GM15510 (cell line): ENCODE measurements around the gene TUBAL3.

Experiments
- POLR2A ChIP-seq: IDR thresholded peaks from 3 replicates; pipeline ENCODE4 v1.6.1; 2011; ENCODE audit warnings: borderline replicate concordance; ENCODE audit not compliant: insufficient read length; ENCODE audit errors: extremely low read depth

Gene TUBAL3

GRCh38 chr10:5400468-5401240 is 4.0 kb downstream of the TUBAL3 start:
- no peak for TF ChIP-seq POLR2A

GRCh38 chr10:5399332-5399731 is 5.3 kb downstream of the TUBAL3 start:
- TF ChIP-seq POLR2A, result no peak

- no peak for TF ChIP-seq POLR2A
Observed at GRCh38 chr10:5396556-5397300, 7.9 kb downstream of the TUBAL3 start.

GRCh38 chr10:5395168-5395567 is 9.5 kb downstream of the TUBAL3 start:
- no peak for TF ChIP-seq POLR2A

GRCh38 chr10:5393529-5393928 is 11.1 kb downstream of the TUBAL3 start:
- TF ChIP-seq POLR2A, result no peak

GRCh38 chr10:5391790-5392189 is 12.8 kb downstream of the TUBAL3 start:
- no peak for TF ChIP-seq POLR2A

GRCh38 chr10:5390607-5391205 is 13.9 kb downstream of the TUBAL3 start:
- TF ChIP-seq POLR2A, result no peak

GRCh38 chr10:5387169-5387568 is 17.5 kb downstream of the TUBAL3 start:
- TF ChIP-seq POLR2A, result no peak

- TF ChIP-seq POLR2A, result no peak
Observed at GRCh38 chr10:5385224-5385623, 19.4 kb downstream of the TUBAL3 start.

GRCh38 chr10:5381187-5381586 is 23.4 kb downstream of the TUBAL3 start:
- TF ChIP-seq POLR2A, result no peak

- no peak for TF ChIP-seq POLR2A
Observed at GRCh38 chr10:5376450-5376849, 28.2 kb downstream of the TUBAL3 start.

GRCh38 chr10:5373891-5374611 is 30.6 kb downstream of the TUBAL3 start:
- no peak for TF ChIP-seq POLR2A

GRCh38 chr10:5373307-5373706 is 31.3 kb downstream of the TUBAL3 start:
- TF ChIP-seq POLR2A, result no peak

- no peak for TF ChIP-seq POLR2A
Observed at GRCh38 chr10:5370493-5371352, 33.9 kb downstream of the TUBAL3 start.
